ENCODE measurements around the gene CDH26.

DNA sequence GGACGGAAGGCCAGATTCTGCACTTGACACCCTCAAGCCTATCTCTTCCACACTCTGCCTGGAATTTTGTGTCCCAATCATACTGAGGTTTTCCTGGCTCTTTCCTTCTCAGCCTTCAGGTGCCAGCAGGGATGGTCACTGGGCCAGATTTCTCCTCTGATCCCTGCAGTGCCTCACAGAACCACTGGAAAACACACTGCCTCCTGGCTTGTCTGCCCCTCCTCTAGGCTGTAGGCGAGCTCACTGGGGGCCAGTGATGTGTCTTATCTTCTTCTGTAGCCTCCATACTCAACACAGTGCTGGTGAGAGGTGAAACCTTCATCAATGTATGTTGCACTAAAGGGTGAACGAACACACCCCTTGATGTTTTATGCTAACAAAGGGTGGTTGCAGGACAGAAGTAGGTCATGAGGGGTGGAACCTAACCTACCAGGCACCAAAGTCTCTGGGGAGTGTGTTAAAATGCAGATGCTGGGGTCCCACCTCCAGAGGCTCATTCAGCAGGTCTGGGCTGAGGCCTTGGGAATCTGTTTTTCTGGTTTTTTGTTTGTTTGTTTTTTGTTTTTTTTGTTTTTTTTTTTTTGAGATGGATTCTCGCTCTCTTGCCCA is 80.3 kb downstream of the CDH26 start:
- TF ChIP-seq, protein P1, sequence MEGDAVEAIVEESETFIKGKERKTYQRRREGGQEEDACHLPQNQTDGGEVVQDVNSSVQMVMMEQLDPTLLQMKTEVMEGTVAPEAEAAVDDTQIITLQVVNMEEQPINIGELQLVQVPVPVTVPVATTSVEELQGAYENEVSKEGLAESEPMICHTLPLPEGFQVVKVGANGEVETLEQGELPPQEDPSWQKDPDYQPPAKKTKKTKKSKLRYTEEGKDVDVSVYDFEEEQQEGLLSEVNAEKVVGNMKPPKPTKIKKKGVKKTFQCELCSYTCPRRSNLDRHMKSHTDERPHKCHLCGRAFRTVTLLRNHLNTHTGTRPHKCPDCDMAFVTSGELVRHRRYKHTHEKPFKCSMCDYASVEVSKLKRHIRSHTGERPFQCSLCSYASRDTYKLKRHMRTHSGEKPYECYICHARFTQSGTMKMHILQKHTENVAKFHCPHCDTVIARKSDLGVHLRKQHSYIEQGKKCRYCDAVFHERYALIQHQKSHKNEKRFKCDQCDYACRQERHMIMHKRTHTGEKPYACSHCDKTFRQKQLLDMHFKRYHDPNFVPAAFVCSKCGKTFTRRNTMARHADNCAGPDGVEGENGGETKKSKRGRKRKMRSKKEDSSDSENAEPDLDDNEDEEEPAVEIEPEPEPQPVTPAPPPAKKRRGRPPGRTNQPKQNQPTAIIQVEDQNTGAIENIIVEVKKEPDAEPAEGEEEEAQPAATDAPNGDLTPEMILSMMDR (IDR thresholded peaks at IDR 0.05 in 4 of 5, conservative IDR thresholded peaks at IDR 0.05 in 1 of 5), result no peak
- TF ChIP-seq POLR2A (IDR thresholded peaks at IDR 0.05), result no peak
